Subcutaneous adipose tissue (tissue), 4 donors: Measurements from ENCODE around the gene ZDHHC16. TPM values are rescaled to one million over a fixed set of nuclear protein-coding genes. Genes with fewer than 3 reads are reported as not detected.

Source experiments
- CTCF ChIP-seq: fragments of 450-650 bp; IDR thresholded peaks from one replicate; pipeline ENCODE4 v1.5.1; 2016; ENCODE audit warnings: low read depth, mild to moderate bottlenecking, control low read depth, antibody characterized with exemption, moderate library complexity
- total RNA-seq, 4 donors: library from RNA; depleted of rRNA; stranded (reverse); fragments of >200 nt; gene quantifications; one replicate each; pipeline ENCODE4 v1.1.0, GENCODE V29; 2016

The ZDHHC16 gene
- total RNA-seq, 4 donors from 2014 or later: 18.1 to 22.0 (median 19.7) TPM

GRCh38 chr10:97444212-97444611 lies 1.8 kb upstream of the ZDHHC16 start:
- TF ChIP-seq CTCF: no peak

- no peak for TF ChIP-seq CTCF
Observed at GRCh38 chr10:97445357-97445721, 636 bp upstream of the ZDHHC16 start.

- TF ChIP-seq CTCF: no peak
Observed at GRCh38 chr10:97450828-97451227, 4.9 kb downstream of the ZDHHC16 start.

GRCh38 chr10:97451605-97452004 lies 5.6 kb downstream of the ZDHHC16 start:
- no peak for TF ChIP-seq CTCF

- TF ChIP-seq CTCF: no peak
Observed at GRCh38 chr10:97452352-97452751, 6.4 kb downstream of the ZDHHC16 start.

- TF ChIP-seq CTCF: no peak
Observed at GRCh38 chr10:97454330-97455036, 8.5 kb downstream of the ZDHHC16 start.

- TF ChIP-seq CTCF: no peak
Observed at GRCh38 chr10:97456034-97456685, 10.2 kb downstream of the ZDHHC16 start.
